ENCODE data around the gene XRCC6. TPM values are rescaled to one million over a fixed set of nuclear protein-coding genes. Genes with fewer than 3 reads are reported as not detected.

The XRCC6 gene
- total RNA-seq, 1 donor = 276 TPM

- no peak for TF ChIP-seq CTCF (IDR thresholded peaks at IDR 0.05; ENCODE audit: insufficient read depth, low read length)
- H3K4me3 ChIP-seq (ENCODE audit: low read depth, low read length) = no peak overlapping the region
- no peak for DNase-seq (ENCODE audit: low read depth)
Measured at GRCh38 chr22:41638124-41638523, 17.0 kb downstream of the XRCC6 start.

GRCh38 chr22:41638748-41639147 is 17.7 kb downstream of the XRCC6 start:
- H3K4me3 ChIP-seq (ENCODE audit: low read depth, low read length) = no peak overlapping the region
- no peak for DNase-seq (ENCODE audit: low read depth)
- no peak for TF ChIP-seq CTCF (IDR thresholded peaks at IDR 0.05; ENCODE audit: insufficient read depth, low read length)

GRCh38 chr22:41641854-41642253 is 20.8 kb downstream of the XRCC6 start:
- no peak overlapping the region for H3K4me3 ChIP-seq (ENCODE audit: low read depth, low read length)
- TF ChIP-seq CTCF (IDR thresholded peaks at IDR 0.05; ENCODE audit: insufficient read depth, low read length) = no peak
- no peak for DNase-seq (ENCODE audit: low read depth)

- no peak overlapping the region for H3K4me3 ChIP-seq (ENCODE audit: low read depth, low read length)
- TF ChIP-seq CTCF (IDR thresholded peaks at IDR 0.05; ENCODE audit: insufficient read depth, low read length) = no peak
- DNase-seq (ENCODE audit: low read depth) = no peak
Measured at GRCh38 chr22:41642331-41643110, 21.4 kb downstream of the XRCC6 start.

- no peak for TF ChIP-seq CTCF (IDR thresholded peaks at IDR 0.05; ENCODE audit: insufficient read depth, low read length)
- no peak for DNase-seq (ENCODE audit: low read depth)
- no peak overlapping the region for H3K4me3 ChIP-seq (ENCODE audit: low read depth, low read length)
Measured at GRCh38 chr22:41647771-41648170, 26.7 kb downstream of the XRCC6 start.

GRCh38 chr22:41648432-41648831 is 27.3 kb downstream of the XRCC6 start:
- TF ChIP-seq CTCF (IDR thresholded peaks at IDR 0.05; ENCODE audit: insufficient read depth, low read length) = no peak
- DNase-seq (ENCODE audit: low read depth) = no peak
- H3K4me3 ChIP-seq (ENCODE audit: low read depth, low read length) = no peak overlapping the region

GRCh38 chr22:41650229-41650628 is 29.1 kb downstream of the XRCC6 start:
- DNase-seq (ENCODE audit: low read depth) = no peak
- no peak for TF ChIP-seq CTCF (IDR thresholded peaks at IDR 0.05; ENCODE audit: insufficient read depth, low read length)
- H3K4me3 ChIP-seq (ENCODE audit: low read depth, low read length) = no peak overlapping the region
